Fibroblast of the aortic adventitia (primary cell): Measurements from ENCODE around the gene MMP23B. TPM values are rescaled to one million over a fixed set of nuclear protein-coding genes. Genes with fewer than 3 reads are reported as not detected.
"Not testable (repeated sequence)": the region's sequence is repeated elsewhere in the genome, so short reads cannot be mapped to it uniquely, and the experiment has no call there.

Experiments
- DNase-seq: peaks from one replicate; pipeline ENCODE4 v3.0.0-alpha.2; 2010; ENCODE audit warnings: low read depth
- H3K4me3 ChIP-seq: 2 replicates; pipeline ENCODE4 v1.5.1; 2011; ENCODE audit warnings: low read depth, mild to moderate bottlenecking, control low read depth, low read length, moderate library complexity
- CTCF ChIP-seq: IDR thresholded peaks from 2 replicates; pipeline ENCODE4 v1.5.1; 2011; ENCODE audit warnings: mild to moderate bottlenecking, low read length, control low read depth, inconsistent platforms; ENCODE audit not compliant: insufficient read depth
- total RNA-seq: library from RNA; depleted of rRNA; stranded (reverse); fragments of >200 nt; gene quantifications from 2 replicates; pipeline ENCODE4 v1.2.3, GENCODE V29; 2012; ENCODE audit warnings: low replicate concordance

MMP23B gene
- total RNA-seq, 1 donor, result 13.5 TPM

GRCh38 chr1:1640711-1641461 is 8.9 kb downstream of the MMP23B start:
- DNase-seq, H3K4me3 ChIP-seq: not testable (repeated sequence)

GRCh38 chr1:1646326-1646725 is 14.4 kb downstream of the MMP23B start:
- H3K4me3 ChIP-seq, DNase-seq: not testable (repeated sequence)

- DNase-seq, H3K4me3 ChIP-seq: not testable (repeated sequence)
Observed at GRCh38 chr1:1647567-1648241, 15.7 kb downstream of the MMP23B start.

GRCh38 chr1:1648265-1648664 is 16.3 kb downstream of the MMP23B start:
- H3K4me3 ChIP-seq, DNase-seq: not testable (repeated sequence)

GRCh38 chr1:1658583-1659549 is 26.9 kb downstream of the MMP23B start, which contains the start of gene CDK11B:
CDK11B (minus strand) TSS chr1:1659004; CDS start chr1:1657485, 1,519 bp downstream.
- peak; percentile 5 for TF ChIP-seq CTCF
- peak; percentile 99 for DNase-seq
- peak within 1 kb of the TSS; percentile 63 for H3K4me3 ChIP-seq

- not testable (repeated sequence) for H3K4me3 ChIP-seq
- peak; percentile 33 for DNase-seq
Observed at GRCh38 chr1:1662392-1662791, 30.4 kb downstream of the MMP23B start.

GRCh38 chr1:1662830-1663560 is 31.0 kb downstream of the MMP23B start:
- H3K4me3 ChIP-seq, DNase-seq: not testable (repeated sequence)

DNA sequence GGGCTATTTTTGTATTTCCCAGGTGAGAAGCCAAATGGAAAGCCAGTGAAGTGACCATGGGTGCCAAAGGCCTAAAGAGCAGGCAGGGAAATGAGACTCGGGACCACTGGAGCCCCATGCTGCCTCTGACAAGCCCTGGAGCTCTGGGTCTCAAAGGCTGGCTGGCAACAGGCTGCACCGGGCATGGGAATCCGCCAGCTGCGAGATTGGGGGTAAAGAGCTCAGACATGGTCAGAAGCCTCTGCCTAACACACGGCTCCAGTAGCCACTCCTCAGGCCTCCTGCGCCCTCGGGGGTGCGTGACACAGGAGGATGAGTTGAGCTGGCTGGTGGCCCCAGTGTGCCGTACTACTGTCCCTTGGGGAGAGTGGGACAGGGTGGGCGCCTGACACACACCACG is 32.3 kb downstream of the MMP23B start:
- H3K4me3 ChIP-seq, DNase-seq: not testable (repeated sequence)

DNA sequence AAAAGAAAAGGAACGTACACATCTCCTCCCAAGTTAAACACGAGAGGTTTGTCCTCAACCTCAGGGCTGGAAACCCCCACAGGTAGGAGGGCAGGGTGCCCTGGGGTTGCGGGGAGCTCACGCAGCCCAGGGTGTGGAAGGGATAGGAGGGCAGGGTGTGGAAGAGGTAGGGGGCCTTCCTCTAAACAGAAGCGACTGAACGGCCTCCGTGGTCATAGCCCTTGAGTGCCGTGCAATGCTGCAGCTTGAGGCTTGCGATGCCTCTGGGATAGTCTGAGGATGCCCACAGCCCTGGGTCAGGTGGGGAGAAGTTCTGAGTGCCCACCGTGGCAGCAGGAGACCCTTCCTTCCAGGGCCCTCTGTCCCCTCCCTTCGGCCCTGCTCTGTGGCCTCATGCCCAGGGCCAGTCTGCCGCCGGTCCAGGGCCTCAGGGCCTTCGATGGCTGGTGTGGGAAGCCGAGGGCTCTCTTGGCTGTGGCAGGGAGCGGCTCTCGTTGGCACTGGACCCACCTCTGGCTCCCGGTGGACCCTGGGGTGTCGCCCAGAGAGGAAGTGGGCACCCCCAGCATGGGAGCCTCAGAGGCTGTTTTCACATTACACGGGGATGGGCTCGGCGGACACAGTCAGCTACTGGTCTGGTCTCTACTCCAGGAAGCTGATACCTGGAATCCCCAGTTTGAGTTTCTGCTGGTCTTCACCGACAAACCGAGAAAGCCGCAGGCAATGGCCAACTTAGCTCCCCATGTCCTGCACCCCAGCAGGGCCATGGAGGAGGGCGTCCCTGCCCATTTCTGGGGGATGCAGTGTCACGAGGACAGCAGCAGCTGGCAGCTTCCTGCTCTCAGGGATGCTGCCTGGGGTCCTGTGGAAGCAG is 33.2 kb downstream of the MMP23B start:
- no peak for DNase-seq
- TF ChIP-seq CTCF, result no peak
- H3K4me3 ChIP-seq, result no peak overlapping the region
